Vagina (tissue), 2 donors: ENCODE data around the gene UNC45A. TPM values are rescaled to one million over a fixed set of nuclear protein-coding genes. Genes with fewer than 3 reads are reported as not detected.
A peak's percentile ranks its signal among the peaks of the same experiment; 100 is the strongest.

Experiments used
- DNase-seq, 2 donors: peaks; one replicate each; pipeline ENCODE4 v3.0.0-alpha.2; 2017; ENCODE audit errors: extremely low spot score in 2 of 2
- H3K27ac ChIP-seq: fragments of 200-600 bp; sonication (generic); one replicate; pipeline ENCODE4 v1.5.1; 2019
- H3K27me3 ChIP-seq: fragments of 200-600 bp; sonication (generic); one replicate; pipeline ENCODE4 v1.5.1; 2019
- H3K36me3 ChIP-seq, 2 donors: fragments of 200-600 bp; sonication (generic); one replicate each; pipeline ENCODE4 v1.5.1; 2017 to 2019
- H3K4me1 ChIP-seq: fragments of 200-600 bp; sonication (generic); one replicate; pipeline ENCODE4 v1.5.1; 2019
- H3K4me3 ChIP-seq, 2 donors: fragments of 200-600 bp; sonication (generic); 1 replicate in 1 of 2; 2 replicates in 1 of 2; pipeline ENCODE4 v1.5.1; 2016 to 2019
- H3K9me3 ChIP-seq: fragments of 200-600 bp; sonication (generic); one replicate; pipeline ENCODE4 v1.5.1; 2019
- CTCF ChIP-seq, 3 experiments: fragments of 450-650 bp in 2 of 3; fragments of 200-600 bp in 1 of 3; sonication (generic) in 1 of 3; IDR thresholded peaks; one replicate each; pipeline ENCODE4 v1.5.1; 2017 to 2019; ENCODE audit warnings: antibody characterized with exemption in 3 of 3, mild to moderate bottlenecking in 2 of 3, moderate library complexity in 2 of 3
- POLR2A ChIP-seq, 2 donors: fragments of 450-650 bp; IDR thresholded peaks; one replicate each; pipeline ENCODE4 v1.6.1; 2017; ENCODE audit warnings: antibody characterized with exemption in 2 of 2, mild to moderate bottlenecking in 2 of 2, moderate library complexity in 2 of 2
- POLR2AphosphoS5 ChIP-seq, 2 donors: sonication (generic); formaldehyde crosslinking; IDR thresholded peaks; one replicate each; pipeline ENCODE4 v1.9.0; 2017; ENCODE audit warnings: antibody characterized with exemption in 2 of 2, mild to moderate bottlenecking in 2 of 2, low read depth in 1 of 2; ENCODE audit not compliant: insufficient read depth in 1 of 2
- intact Hi-C: fragments of 100-400 bp; cut with DNase I; formaldehyde crosslinking; loops from one replicate; pipeline ENCODE4 v1.15.1; 2023
- total RNA-seq: library from RNA; depleted of rRNA; stranded (reverse); fragments of >200 nt; gene quantifications from one replicate; pipeline ENCODE4 v1.2.3, GENCODE V29; 2016

The UNC45A gene
- total RNA-seq, 1 donor from 2014 or later: 62.1 TPM

GRCh38 chr15:90934256-90934948, 683 bp upstream of the UNC45A start:
- peaks cover 55% of the 10 kb centered on the region for H3K4me1 ChIP-seq
- no peak for DNase-seq
- H3K9me3 ChIP-seq: no peaks in the 10 kb centered on the region
- intact Hi-C loops: no loop called here
- no peaks in the 10 kb centered on the region for H3K27me3 ChIP-seq
- TF ChIP-seq POLR2AphosphoS5 (IDR thresholded peaks at IDR 0.05; ENCODE audit: insufficient read depth in 1 of 2, low read depth in 1 of 2) (no peak), CTCF (IDR thresholded peaks at IDR 0.05) (peak; percentile 34 to 75 (median 62)), POLR2A (IDR thresholded peaks at IDR 0.05) (no peak)
- peaks cover 0 to 10% of the 10 kb centered on the region in 2 donors for H3K36me3 ChIP-seq
- peak overlapping the region; percentile 62 to 84 for H3K4me3 ChIP-seq
- peak overlapping the region; percentile 91 for H3K27ac ChIP-seq

GRCh38 chr15:90936823-90937222, 1.7 kb downstream of the UNC45A start:
- H3K4me3 ChIP-seq: no peak overlapping the region
- H3K27ac ChIP-seq: no peak overlapping the region
- H3K36me3 ChIP-seq: peaks cover 0 to 32% of the 10 kb centered on the region in 2 donors
- no peak for TF ChIP-seq POLR2A (IDR thresholded peaks at IDR 0.05)
- no peak for TF ChIP-seq POLR2AphosphoS5 (IDR thresholded peaks at IDR 0.05; ENCODE audit: insufficient read depth in 1 of 2, low read depth in 1 of 2)
- no peak for TF ChIP-seq CTCF (IDR thresholded peaks at IDR 0.05)
- peaks cover 38% of the 10 kb centered on the region for H3K4me1 ChIP-seq
- intact Hi-C loops: no loop called here
- no peak for DNase-seq
- no peaks in the 10 kb centered on the region for H3K9me3 ChIP-seq
- H3K27me3 ChIP-seq: no peaks in the 10 kb centered on the region

- H3K4me1 ChIP-seq: peaks cover 28% of the 10 kb centered on the region
- intact Hi-C loops: no loop called here
- no peak overlapping the region for H3K27ac ChIP-seq
- no peak overlapping the region for H3K4me3 ChIP-seq
- H3K9me3 ChIP-seq: no peaks in the 10 kb centered on the region
- TF ChIP-seq CTCF (IDR thresholded peaks at IDR 0.05): no peak
- no peak for TF ChIP-seq POLR2AphosphoS5 (IDR thresholded peaks at IDR 0.05; ENCODE audit: insufficient read depth in 1 of 2, low read depth in 1 of 2)
- no peak for TF ChIP-seq POLR2A (IDR thresholded peaks at IDR 0.05)
- no peaks in the 10 kb centered on the region for H3K27me3 ChIP-seq
- DNase-seq: no peak
- H3K36me3 ChIP-seq: peaks cover under 1 to 46% of the 10 kb centered on the region in 2 donors
These were observed 3.2 kb downstream of the UNC45A start for GRCh38 chr15:90938261-90938660.

GRCh38 chr15:90939756-90940155, 4.7 kb downstream of the UNC45A start:
- Histone ChIP-seq H3K9me3 (no peaks in the 10 kb centered on the region), H3K27me3 (no peaks in the 10 kb centered on the region), H3K36me3 (peaks cover 4 to 61% of the 10 kb centered on the region in 2 donors), H3K4me1 (peaks cover 19% of the 10 kb centered on the region), H3K27ac (no peak overlapping the region), H3K4me3 (no peak overlapping the region)
- TF ChIP-seq POLR2A (IDR thresholded peaks at IDR 0.05): no peak
- no peak for TF ChIP-seq POLR2AphosphoS5 (IDR thresholded peaks at IDR 0.05; ENCODE audit: insufficient read depth in 1 of 2, low read depth in 1 of 2)
- TF ChIP-seq CTCF (IDR thresholded peaks at IDR 0.05): no peak
- DNase-seq: no peak
- intact Hi-C loops: loop anchor here (10.0 kb wide), 1 partner anchor 325 kb away; no protein-coding TSS in a partner anchor

- DNase-seq: no peak
- Histone ChIP-seq H3K4me3 (no peak overlapping the region), H3K4me1 (peaks cover 12% of the 10 kb centered on the region), H3K9me3 (no peaks in the 10 kb centered on the region), H3K36me3 (peaks cover 4 to 72% of the 10 kb centered on the region in 2 donors), H3K27ac (no peak overlapping the region), H3K27me3 (no peaks in the 10 kb centered on the region)
- intact Hi-C loops: loop anchor here (10.0 kb wide), 1 partner anchor 324 kb away; no protein-coding TSS in a partner anchor
- TF ChIP-seq POLR2AphosphoS5 (IDR thresholded peaks at IDR 0.05; ENCODE audit: insufficient read depth in 1 of 2, low read depth in 1 of 2): no peak
- TF ChIP-seq CTCF (IDR thresholded peaks at IDR 0.05): no peak
- TF ChIP-seq POLR2A (IDR thresholded peaks at IDR 0.05): no peak
These were observed 6.0 kb downstream of the UNC45A start for GRCh38 chr15:90941038-90941437.
